SU-DHL-6 (cell line): Measurements from ENCODE around the gene PODNL1.

ENCODE experiments used
- H2AFZ ChIP-seq: fragments of 200-600 bp; sonication (generic); 2 replicates; pipeline ENCODE4 v1.6.1; 2014; ENCODE audit warnings: low read depth, mild to moderate bottlenecking, moderate library complexity, mixed read lengths, antibody characterized with exemption, low read length; ENCODE audit not compliant: severe bottlenecking
- H3F3A ChIP-seq: fragments of 200-600 bp; shearing (Covaris generic); 2 replicates; pipeline ENCODE4 v1.6.0; 2016; ENCODE audit warnings: antibody characterized with exemption, mild to moderate bottlenecking; ENCODE audit not compliant: insufficient read depth
- H3K27ac ChIP-seq: fragments of 200-600 bp; sonication (generic); 2 replicates; pipeline ENCODE4 v1.5.1; 2016; ENCODE audit warnings: low read depth, mild to moderate bottlenecking, low read length, moderate library complexity, mixed read lengths
- H3K27me3 ChIP-seq: fragments of 200-600 bp; sonication (generic), shearing (Covaris generic); 2 replicates; pipeline ENCODE4 v1.6.0; 2014; ENCODE audit warnings: mild to moderate bottlenecking, low read length
- H3K36me3 ChIP-seq: fragments of 200-600 bp; sonication (generic); 2 replicates; pipeline ENCODE4 v1.6.1; 2014; ENCODE audit warnings: mild to moderate bottlenecking, low read length, mixed read lengths
- H3K4me2 ChIP-seq: fragments of 300-600, 200-600 bp; shearing (Covaris generic), sonication (generic); 2 replicates; pipeline ENCODE4 v1.6.0; 2014; ENCODE audit warnings: low read length, low read depth, mild to moderate bottlenecking; ENCODE audit not compliant: poor library complexity, severe bottlenecking
- H3K4me3 ChIP-seq: fragments of 200-600 bp; sonication (generic); 2 replicates; pipeline ENCODE4 v1.5.1; 2014; ENCODE audit warnings: antibody characterized with exemption, low read length, mild to moderate bottlenecking, mixed read lengths; ENCODE audit not compliant: insufficient read depth, poor library complexity, severe bottlenecking
- H3K79me2 ChIP-seq: fragments of 200-600 bp; sonication (generic); 2 replicates; pipeline ENCODE4 v1.6.1; 2014; ENCODE audit warnings: mild to moderate bottlenecking, low read length, moderate library complexity; ENCODE audit not compliant: insufficient read depth
- H3K9ac ChIP-seq: fragments of 200-600 bp; sonication (generic); 2 replicates; pipeline ENCODE4 v1.7.0; 2014; ENCODE audit warnings: mild to moderate bottlenecking, low read length
- H3K9me2 ChIP-seq: fragments of 200-600 bp; sonication (generic); replicated peaks from 2 replicates; pipeline ENCODE4 v1.6.1; 2014; ENCODE audit warnings: low read length; ENCODE audit not compliant: insufficient read depth
- H3K9me3 ChIP-seq: fragments of 200-600 bp; sonication (generic); 2 replicates; pipeline ENCODE4 v1.6.1; 2014; ENCODE audit warnings: low read length, mixed read lengths; ENCODE audit not compliant: insufficient read depth
- H4K20me1 ChIP-seq: fragments of 200-600 bp; sonication (generic); 2 replicates; pipeline ENCODE4 v1.6.1; 2014; ENCODE audit warnings: low read depth, mild to moderate bottlenecking, antibody characterized with exemption, low read length, moderate library complexity, mixed read lengths
- EZH2phosphoT487 ChIP-seq: fragments of 200-600 bp; sonication (generic), shearing (Covaris generic); conservative IDR thresholded peaks from 2 replicates; pipeline ENCODE4 v1.6.1; 2018; ENCODE audit warnings: mild to moderate bottlenecking, antibody characterized with exemption, low read length, moderate library complexity, mixed read lengths
- TF ChIP-seq, protein P1 (sequence below): fragments of 200-600 bp; sonication (generic); IDR thresholded peaks from one replicate; pipeline ENCODE4 v1.5.1; 2017; ENCODE audit warnings: antibody characterized with exemption, mild to moderate bottlenecking, low read length, moderate library complexity; ENCODE audit not compliant: insufficient read depth, poor library complexity, severe bottlenecking

The PODNL1 gene

DNA sequence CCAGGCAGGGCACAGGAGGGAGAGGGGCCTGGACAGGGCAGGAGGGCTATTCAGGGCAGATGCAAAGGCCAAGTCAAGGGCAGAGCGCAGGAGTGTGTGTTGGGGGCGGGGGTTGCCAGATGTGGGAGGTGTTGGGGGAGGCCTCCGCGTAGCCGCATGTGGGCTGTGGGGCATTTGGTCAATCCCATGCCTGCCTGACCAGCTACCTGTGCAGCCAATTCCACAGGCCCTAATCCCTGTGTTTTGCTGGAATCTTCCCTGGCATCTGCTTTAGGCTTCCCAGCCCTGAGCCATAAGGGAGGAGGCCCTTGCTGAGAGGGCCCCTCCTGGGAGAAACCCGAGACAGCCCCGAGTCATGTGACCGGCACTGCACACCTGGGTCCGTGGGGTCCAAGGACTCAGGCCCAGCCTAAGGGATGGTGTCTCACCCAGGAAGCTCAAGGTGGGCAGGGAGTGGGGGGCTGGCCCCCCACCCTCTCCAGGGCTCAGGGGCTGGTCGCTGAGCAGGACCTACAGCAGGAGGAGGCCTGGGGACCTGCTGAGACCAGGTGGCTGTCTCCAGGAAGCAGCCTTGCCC lies 47.6 kb upstream of the PODNL1 start:
- Histone ChIP-seq H3K4me3 (peak overlapping the region; percentile 17), H3K9ac (peak overlapping the region; percentile 63), H3K36me3 (no peaks in the 10 kb centered on the region), H3K4me2 (peak overlapping the region; percentile 62), H3K79me2 (no peaks in the 10 kb centered on the region), H4K20me1 (no peaks in the 10 kb centered on the region), H3K27me3 (no peaks in the 10 kb centered on the region), H2AFZ (peak overlapping the region; percentile 3), H3K9me2 (no peaks in the 10 kb centered on the region), H3K9me3 (no peaks in the 10 kb centered on the region), H3F3A (peaks cover 28% of the 10 kb centered on the region), H3K27ac (peak overlapping the region; percentile 92)
- TF ChIP-seq, protein P1, sequence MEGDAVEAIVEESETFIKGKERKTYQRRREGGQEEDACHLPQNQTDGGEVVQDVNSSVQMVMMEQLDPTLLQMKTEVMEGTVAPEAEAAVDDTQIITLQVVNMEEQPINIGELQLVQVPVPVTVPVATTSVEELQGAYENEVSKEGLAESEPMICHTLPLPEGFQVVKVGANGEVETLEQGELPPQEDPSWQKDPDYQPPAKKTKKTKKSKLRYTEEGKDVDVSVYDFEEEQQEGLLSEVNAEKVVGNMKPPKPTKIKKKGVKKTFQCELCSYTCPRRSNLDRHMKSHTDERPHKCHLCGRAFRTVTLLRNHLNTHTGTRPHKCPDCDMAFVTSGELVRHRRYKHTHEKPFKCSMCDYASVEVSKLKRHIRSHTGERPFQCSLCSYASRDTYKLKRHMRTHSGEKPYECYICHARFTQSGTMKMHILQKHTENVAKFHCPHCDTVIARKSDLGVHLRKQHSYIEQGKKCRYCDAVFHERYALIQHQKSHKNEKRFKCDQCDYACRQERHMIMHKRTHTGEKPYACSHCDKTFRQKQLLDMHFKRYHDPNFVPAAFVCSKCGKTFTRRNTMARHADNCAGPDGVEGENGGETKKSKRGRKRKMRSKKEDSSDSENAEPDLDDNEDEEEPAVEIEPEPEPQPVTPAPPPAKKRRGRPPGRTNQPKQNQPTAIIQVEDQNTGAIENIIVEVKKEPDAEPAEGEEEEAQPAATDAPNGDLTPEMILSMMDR = no peak
- no peak for TF ChIP-seq EZH2phosphoT487

DNA sequence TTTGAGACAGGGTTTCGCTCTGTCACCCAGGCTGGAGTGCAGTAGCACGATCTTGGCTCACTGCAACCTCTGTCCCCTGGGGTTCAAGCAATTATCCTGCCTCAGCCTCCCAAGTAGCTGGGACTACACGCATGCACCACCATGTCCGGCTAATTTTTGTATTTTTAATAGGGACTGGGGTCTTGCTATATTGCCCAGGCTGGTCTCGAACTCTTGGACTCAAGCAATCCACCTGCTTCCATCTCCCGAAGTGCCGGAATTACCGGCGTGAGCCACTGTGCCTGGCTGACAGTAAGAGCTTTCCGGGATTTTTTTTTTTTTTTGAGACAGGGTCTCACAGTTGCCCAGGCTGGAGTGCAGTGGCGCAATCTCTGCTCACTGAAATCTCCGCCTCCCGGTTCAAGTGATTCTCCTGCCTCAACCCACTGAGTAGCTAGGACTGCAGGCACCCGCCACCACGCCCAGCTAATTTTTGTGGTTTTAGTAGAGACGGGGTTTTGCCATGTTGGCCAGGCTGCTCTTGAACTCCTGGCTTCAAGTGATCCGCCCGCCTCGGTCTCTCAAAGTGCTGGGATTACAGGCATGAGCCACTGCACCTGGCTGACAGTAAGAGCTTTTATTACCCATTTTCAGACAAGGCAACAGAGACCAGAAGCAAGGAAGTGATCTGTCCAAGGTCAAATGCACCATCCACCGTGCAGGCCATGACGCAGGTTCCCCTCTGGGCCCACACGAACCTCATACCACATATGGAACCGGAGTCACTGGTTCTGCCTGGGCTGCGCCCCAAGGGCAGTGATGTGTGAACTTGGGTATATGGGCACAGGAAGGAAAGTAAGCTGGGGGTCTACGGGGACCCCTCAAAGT lies 46.9 kb upstream of the PODNL1 start:
- peaks cover 28% of the 10 kb centered on the region for H3F3A ChIP-seq
- TF ChIP-seq, protein P1 = no peak
- TF ChIP-seq EZH2phosphoT487 = no peak
- peak overlapping the region; percentile 62 for H3K4me2 ChIP-seq
- peak overlapping the region; percentile 3 for H2AFZ ChIP-seq
- no peaks in the 10 kb centered on the region for H3K27me3 ChIP-seq
- no peaks in the 10 kb centered on the region for H3K79me2 ChIP-seq
- H3K9me3 ChIP-seq = no peaks in the 10 kb centered on the region
- peak overlapping the region; percentile 92 for H3K27ac ChIP-seq
- H3K9me2 ChIP-seq = no peaks in the 10 kb centered on the region
- no peaks in the 10 kb centered on the region for H3K36me3 ChIP-seq
- peak overlapping the region; percentile 63 for H3K9ac ChIP-seq
- no peaks in the 10 kb centered on the region for H4K20me1 ChIP-seq
- no peak overlapping the region for H3K4me3 ChIP-seq

GRCh38 chr19:13984186-13984585 lies 46.0 kb upstream of the PODNL1 start:
- Histone ChIP-seq H3K9me2 (no peaks in the 10 kb centered on the region), H4K20me1 (no peaks in the 10 kb centered on the region), H3F3A (peaks cover 28% of the 10 kb centered on the region), H2AFZ (no peak overlapping the region), H3K27ac (peak overlapping the region; percentile 92), H3K79me2 (no peaks in the 10 kb centered on the region), H3K4me3 (no peak overlapping the region), H3K9ac (peak overlapping the region; percentile 9; the same call in 1 of the 2 replicates), H3K36me3 (no peaks in the 10 kb centered on the region), H3K4me2 (peak overlapping the region; percentile 15), H3K9me3 (no peaks in the 10 kb centered on the region), H3K27me3 (no peaks in the 10 kb centered on the region)
- TF ChIP-seq EZH2phosphoT487 = no peak
- TF ChIP-seq, protein P1 = no peak
